ENCODE measurements around the gene ST8SIA1.

DNA sequence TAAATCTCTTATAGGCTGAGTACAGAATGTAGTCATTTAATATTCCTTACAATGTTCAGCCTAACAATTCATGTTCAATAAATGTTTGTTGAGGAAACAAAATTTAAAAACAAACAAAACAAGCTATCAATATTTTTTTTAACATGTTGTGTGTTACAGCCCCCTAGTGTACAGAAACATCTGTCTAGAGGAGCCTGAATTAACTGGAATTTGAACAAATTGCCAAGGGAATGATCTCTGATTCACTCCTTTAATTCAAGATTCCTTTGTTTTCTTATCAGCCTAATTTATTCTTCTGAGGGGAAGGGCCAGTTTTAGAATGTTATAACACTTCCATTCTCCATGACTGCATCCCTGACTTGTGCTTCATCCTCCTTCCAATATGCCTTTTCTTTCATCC lies 161.3 kb downstream of the ST8SIA1 start:
- TF ChIP-seq POLR2AphosphoS5 (IDR thresholded peaks at IDR 0.05; ENCODE audit: low read depth) (no peak), GABPA (IDR thresholded peaks at IDR 0.05; ENCODE audit: low read depth) (no peak)
- TF ChIP-seq, protein P1, sequence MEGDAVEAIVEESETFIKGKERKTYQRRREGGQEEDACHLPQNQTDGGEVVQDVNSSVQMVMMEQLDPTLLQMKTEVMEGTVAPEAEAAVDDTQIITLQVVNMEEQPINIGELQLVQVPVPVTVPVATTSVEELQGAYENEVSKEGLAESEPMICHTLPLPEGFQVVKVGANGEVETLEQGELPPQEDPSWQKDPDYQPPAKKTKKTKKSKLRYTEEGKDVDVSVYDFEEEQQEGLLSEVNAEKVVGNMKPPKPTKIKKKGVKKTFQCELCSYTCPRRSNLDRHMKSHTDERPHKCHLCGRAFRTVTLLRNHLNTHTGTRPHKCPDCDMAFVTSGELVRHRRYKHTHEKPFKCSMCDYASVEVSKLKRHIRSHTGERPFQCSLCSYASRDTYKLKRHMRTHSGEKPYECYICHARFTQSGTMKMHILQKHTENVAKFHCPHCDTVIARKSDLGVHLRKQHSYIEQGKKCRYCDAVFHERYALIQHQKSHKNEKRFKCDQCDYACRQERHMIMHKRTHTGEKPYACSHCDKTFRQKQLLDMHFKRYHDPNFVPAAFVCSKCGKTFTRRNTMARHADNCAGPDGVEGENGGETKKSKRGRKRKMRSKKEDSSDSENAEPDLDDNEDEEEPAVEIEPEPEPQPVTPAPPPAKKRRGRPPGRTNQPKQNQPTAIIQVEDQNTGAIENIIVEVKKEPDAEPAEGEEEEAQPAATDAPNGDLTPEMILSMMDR (IDR thresholded peaks at IDR 0.05; ENCODE audit: insufficient read depth, low read length), result no peak

All from HL-60 (cell line).